Activated CD4-positive, alpha-beta T cell treated with anti-CD3 and anti-CD28 coated beads for 1 hour (primary cell): Measurements from ENCODE around the gene PADI3.

Experiments used
- DNase-seq: peaks from one replicate; pipeline ENCODE4 v3.0.0-alpha.2; 2020

PADI3 gene

GRCh38 chr1:17248781-17249180 lies at the start of gene PADI3:
Gene PADI3, plus strand, starts transcription at chr1:17249098. Its CDS starts 40 bp downstream, at chr1:17249138.
- DNase-seq = no peak

GRCh38 chr1:17199267-17200044 lies 49.4 kb upstream of the PADI3 start:
- no peak for DNase-seq

- DNase-seq = no peak
These were observed 48.7 kb upstream of the PADI3 start for GRCh38 chr1:17200246-17200645.

GRCh38 chr1:17200756-17201155 lies 48.1 kb upstream of the PADI3 start:
- DNase-seq = no peak

DNA sequence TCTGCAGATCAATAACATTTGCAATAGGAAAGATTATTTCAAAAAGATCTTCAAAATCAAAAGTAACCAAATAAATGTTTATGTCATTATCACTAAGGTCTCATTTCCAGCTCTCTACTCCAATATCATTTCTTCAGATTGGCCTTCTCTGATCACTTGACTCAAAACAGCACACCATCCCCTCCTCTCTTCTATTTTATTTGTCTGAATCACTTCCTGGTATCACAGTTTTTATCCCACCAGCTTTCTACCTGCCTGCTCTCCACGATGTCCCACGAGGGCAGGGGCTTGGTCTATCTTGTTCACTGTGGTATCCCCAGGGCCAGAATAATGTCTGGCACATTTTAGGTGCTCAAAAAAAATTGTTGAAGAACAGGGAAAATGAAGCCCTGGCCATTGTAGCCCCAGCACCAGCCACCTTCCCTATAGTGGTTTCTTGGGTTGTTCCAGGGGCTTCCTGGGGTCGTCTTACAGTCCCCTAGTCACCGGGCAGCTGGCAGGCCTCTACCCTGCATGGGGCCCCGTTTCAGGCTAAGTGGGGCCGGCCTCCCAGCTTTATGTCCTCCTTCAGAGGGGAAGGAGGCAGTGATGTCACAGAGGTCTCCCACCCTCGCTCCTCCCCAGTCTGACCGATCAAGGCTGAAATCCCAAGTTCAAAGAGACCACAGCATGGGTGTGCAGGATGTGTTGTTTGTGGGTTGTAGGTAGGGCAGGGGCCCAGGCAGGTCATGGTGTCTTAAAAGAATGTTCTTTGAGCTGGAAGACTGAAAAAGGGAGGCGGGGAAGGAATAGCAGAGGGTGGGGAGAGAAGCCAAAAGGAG lies 47.5 kb upstream of the PADI3 start:
- no peak for DNase-seq

GRCh38 chr1:17204546-17205440 lies 44.1 kb upstream of the PADI3 start, which contains the start of gene PADI1:
Gene PADI1, plus strand, starts transcription at chr1:17205128. Its CDS starts 90 bp downstream, at chr1:17205218.
- no peak for DNase-seq

GRCh38 chr1:17205652-17206051 lies 43.2 kb upstream of the PADI3 start:
- no peak for DNase-seq

GRCh38 chr1:17206196-17206595 lies 42.7 kb upstream of the PADI3 start:
- no peak for DNase-seq

- no peak for DNase-seq
These were observed 41.9 kb upstream of the PADI3 start for GRCh38 chr1:17207046-17207445.

- DNase-seq = no peak
These were observed 41.4 kb upstream of the PADI3 start for GRCh38 chr1:17207540-17207939.

DNA sequence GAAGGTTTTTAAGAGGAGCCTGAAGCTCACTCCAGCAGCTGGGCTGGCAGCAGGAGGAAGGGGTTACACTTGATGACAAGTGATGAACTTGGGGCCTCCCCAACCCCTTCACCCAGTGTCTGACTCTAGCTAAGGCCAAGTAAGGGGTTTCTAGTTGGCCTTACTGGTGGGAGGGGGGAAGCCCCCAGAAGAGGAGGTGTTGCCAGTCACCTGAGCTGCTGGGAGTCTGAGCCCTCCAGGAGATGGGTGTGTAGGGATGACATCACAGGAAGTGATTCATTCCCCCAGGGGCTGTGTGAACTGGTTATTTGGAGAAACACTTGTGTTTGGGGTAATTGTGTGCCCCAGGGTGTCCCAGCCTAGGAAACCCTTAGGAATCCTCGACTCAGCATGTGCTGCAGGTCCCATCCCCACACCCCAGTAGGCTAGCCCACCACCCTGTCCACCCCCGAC lies 40.9 kb upstream of the PADI3 start:
- peak; percentile 11 for DNase-seq

GRCh38 chr1:17208546-17208945 lies 40.4 kb upstream of the PADI3 start:
- DNase-seq = no peak

GRCh38 chr1:17209430-17209829 lies 39.5 kb upstream of the PADI3 start:
- DNase-seq = no peak

DNA sequence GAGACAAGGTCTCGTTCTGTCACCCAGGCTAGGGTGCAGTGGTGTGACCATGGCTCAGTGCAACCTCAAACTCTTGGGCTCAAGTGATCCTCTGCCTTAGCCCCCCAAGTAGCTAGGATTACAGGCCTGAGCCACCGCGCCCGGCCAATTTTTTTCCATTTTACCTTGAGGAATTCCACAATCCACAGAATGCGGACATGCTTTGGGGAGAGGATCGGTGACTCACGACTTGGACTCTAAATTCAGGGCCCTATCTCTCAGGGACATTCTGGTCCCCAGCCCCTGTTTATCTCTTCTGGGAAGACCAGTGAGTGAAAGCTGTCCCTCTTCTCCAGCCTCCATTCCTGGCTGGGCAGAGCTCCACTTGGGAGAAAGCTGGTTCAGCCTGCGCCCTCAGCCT lies 38.7 kb upstream of the PADI3 start:
- DNase-seq = no peak

- DNase-seq = no peak
These were observed 37.5 kb upstream of the PADI3 start for GRCh38 chr1:17211377-17211776.

DNA sequence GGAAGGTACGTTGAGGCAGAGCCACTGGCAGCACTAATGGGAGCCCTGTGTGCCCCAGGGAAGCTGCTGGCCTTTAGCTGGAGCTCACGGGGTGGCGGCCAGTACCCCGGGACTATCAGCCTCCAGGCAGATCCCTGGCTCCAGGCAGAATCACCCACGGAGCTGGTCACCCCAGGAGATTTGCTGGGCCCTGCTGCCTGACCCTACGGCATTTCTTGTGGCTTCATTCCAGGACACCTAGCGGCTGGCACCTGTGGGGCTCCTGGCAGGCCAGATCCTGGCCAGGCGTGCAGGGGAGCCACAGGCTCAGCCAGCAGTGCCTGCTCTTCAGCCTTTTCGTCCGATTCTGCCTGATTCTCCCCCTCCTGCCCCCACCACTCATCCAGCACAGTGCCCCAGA lies 36.9 kb upstream of the PADI3 start:
- no peak for DNase-seq

DNA sequence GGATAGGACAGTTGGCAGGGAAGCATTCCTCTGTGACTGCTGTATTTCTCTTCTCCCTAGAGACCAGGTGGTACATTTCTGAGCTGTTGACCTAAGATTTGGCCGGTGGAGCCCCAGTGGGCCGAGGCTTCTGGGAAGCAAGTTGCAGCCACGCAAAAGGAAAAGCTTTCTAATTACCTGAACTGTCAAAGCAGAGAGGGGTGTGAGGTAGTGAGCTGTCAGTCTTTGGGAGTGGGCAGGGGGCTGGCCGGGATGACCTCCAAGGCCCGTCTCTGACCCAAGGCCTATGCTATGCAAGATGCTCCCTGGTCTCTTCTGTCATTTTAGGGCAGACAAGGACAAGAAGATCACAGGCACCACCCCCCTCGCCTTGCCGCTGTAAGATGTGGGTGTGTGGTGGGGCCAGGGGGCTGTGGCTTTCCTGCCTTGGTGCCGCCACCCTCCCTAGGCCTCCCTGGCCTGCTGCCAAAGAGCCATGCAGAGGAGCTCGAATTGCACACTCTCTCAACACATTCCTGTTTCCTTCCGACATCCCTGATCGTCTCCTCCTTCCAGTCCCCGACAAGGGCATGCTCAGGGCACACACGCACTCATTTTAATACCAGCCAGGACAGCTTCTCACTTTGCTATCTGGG lies 36.3 kb upstream of the PADI3 start:
- DNase-seq = peak; percentile 32

- DNase-seq = no peak
These were observed 35.6 kb upstream of the PADI3 start for GRCh38 chr1:17213148-17213781.

DNA sequence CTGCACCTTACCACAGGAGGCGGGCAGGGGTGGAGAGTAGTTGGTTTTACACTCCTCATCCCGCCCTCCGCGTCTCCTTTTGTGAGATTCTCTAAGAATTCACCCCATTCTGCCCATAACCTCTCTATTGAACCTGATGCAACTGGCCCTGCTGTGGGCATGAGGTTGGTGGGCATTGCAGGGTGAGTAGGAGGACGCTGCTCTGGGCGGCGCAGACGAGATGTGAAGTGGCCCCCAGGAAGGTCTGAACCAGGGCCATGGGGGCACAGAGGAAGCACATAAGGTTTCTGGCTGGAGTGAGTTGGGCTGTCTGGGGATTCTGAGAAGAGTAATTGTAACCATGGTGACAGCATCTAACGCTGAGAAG lies 35.1 kb upstream of the PADI3 start:
- DNase-seq = no peak

- DNase-seq = no peak
These were observed 33.9 kb upstream of the PADI3 start for GRCh38 chr1:17214876-17215544.

DNA sequence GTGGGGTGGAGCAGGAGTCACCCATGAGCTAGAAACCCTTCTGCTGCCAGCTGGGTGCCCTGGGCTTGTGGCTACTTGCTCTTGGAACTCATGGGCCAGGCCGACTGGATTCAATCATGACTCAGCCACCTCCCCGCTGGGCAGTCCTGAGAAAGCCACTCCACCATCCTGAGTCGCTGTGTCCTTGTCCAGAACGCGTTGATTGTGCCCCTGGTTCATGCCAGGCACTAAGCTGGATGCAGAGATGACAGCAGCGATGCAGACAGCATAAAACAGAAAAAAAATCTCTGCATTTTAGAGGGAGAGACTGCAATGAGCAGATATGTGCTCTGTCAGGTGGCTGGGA lies 33.4 kb upstream of the PADI3 start:
- DNase-seq = no peak

- DNase-seq = no peak
These were observed 32.8 kb upstream of the PADI3 start for GRCh38 chr1:17216078-17216477.
